GM21526 (cell line): ENCODE data around the gene ZCCHC14.
"Not testable (repeated sequence)": the region's sequence is repeated elsewhere in the genome, so short reads cannot be mapped to it uniquely, and the experiment has no call there.

Experiments used
- ATAC-seq: cut with Tn5 transposase; IDR thresholded peaks from one replicate; pipeline ENCODE4 v1.9.1; 2021; ENCODE audit warnings: moderate library complexity; ENCODE audit not compliant: unreplicated experiment, low FRiP score

Gene ZCCHC14

DNA sequence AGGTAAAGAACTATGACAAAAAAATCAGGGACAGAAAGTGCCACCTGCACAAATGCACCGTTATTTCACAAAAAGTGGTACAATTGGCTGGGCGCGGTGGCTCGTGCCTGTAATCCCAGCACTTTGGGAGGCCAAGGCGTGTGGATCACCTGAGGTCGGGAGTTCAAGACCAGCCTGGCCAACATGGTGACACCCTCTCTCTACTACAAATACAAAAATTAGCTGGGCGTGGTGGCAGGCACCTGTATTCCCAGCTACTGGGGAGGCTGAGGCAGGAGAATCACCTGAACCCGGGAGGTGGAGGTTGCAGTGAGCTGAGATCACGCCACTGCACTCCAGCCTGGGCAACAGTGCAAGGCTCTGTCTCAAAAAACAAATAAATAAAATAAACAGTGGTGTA lies 102.9 kb downstream of the ZCCHC14 start:
- not testable (repeated sequence) for ATAC-seq

DNA sequence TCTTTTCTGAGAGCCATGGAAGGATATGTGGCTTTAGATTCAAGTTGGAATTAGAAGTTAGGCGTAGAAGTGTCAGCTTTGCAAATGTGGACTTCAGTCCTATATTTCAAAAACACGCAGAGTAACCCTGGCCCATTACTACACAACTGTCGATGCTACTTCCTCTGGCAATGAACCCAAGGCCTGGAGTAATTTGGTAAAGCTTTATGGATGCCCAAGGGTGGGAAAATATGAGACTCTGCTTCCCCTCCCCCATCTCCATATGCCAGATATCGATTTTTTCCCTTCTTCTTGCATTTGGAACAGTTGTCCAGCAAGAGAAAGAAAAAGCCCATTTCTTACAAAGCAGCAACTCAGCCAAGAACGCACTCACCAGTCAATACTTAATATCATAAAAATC lies 103.6 kb downstream of the ZCCHC14 start:
- no peak for ATAC-seq

DNA sequence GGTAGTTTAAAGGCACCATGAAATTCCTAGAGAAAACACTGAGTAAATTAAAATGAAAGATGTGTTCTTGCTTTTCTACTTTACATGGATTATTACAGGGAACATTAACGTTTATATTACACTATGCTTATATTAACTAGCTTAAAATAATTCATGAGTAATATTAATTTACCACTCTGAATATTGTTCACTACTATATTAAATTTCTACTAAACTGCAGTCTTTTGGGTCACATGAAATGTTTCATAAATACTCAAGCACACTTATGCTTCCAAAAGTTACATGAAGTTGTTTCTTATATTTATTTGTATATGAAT lies 104.0 kb downstream of the ZCCHC14 start:
- ATAC-seq, result no peak

DNA sequence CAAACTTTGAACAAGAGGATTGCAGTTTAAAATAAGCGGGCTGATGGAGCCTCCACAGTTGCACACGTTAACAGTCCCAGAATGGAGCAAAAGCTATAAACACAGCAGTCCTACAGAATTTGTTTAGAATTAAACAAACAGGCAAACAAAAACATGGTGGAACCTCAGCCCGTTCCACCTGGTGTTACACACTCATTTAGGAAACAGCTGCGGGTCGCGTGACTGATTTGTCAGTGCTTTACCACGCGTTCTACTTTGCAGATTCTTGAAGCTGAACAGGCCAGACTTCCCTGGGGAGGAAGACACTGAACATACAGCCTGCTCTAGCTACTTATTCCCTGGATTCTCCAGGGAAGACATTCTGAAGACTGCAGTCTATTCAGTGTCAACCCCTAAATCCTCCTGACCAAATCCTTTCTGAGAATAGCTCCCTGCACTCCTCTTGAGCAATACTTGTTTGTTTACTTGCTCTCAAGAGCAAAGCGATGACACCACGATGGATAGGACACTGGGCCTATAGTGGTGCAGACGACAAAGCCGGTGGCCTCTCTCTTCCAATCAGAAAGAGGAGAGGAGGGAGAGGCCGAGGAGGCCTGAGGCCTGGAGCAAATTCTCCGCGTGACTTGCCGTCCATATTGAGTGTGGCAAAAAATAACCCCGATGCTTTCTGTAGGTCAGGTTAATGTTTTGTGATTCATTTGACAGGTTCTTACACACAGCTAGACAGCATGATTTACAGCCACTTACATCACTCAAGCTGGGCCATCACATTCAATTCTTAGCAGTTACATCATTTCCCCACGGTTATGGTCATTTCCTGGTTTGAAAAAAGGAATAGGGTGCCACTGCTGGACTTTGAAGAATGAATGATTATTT lies 104.6 kb downstream of the ZCCHC14 start:
- ATAC-seq, result peak; percentile 45

DNA sequence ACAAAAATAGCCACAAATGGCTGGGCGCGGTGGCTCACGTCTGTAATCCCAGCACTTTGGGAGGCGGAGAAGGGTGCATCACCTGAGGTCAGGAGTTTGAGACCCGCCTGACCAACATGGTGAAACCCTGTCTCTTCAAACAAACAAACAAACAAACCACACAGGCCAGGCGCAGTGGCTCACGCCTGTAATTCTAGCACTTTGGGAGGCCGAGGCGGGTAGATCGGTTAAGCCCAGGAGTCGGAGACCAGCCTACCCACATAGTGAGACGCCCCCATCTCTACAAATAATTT lies 108.0 kb downstream of the ZCCHC14 start:
- not testable (repeated sequence) for ATAC-seq

DNA sequence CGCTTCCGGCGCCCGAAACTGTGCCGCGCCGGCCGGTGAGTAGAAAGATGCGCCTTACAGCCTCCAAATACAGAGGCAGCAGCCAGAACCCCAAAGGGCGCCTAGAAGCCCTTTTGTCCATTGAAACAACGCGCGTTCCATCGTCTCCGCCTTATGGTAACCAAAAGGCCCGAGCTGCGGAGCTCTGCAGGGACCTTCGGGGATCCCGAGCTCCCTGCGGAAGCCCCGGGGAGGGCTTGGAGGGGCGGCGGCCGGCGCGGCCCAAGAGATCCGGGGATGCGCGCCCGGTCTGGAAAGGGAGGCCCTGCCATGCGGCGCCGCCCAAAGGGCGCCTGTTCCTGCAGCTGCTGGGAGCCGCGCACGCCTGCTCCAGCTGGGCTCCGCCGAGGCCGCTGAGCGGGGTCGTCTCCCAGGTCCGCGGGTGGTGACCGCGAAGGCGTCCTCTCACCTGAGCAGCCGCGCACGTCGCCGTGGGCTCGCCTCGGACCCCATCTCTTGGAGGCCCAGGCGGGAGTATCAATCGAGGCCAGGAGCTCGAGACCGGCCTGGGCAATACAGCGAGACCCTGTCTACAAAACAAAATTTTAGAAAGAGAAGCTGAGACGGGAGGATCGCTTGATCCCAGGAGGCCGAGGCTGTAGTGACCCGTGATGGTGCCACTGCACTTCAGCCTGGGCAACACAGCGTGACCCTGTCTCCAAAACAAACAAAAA lies 108.5 kb downstream of the ZCCHC14 start:
- peak; percentile 24 for ATAC-seq

DNA sequence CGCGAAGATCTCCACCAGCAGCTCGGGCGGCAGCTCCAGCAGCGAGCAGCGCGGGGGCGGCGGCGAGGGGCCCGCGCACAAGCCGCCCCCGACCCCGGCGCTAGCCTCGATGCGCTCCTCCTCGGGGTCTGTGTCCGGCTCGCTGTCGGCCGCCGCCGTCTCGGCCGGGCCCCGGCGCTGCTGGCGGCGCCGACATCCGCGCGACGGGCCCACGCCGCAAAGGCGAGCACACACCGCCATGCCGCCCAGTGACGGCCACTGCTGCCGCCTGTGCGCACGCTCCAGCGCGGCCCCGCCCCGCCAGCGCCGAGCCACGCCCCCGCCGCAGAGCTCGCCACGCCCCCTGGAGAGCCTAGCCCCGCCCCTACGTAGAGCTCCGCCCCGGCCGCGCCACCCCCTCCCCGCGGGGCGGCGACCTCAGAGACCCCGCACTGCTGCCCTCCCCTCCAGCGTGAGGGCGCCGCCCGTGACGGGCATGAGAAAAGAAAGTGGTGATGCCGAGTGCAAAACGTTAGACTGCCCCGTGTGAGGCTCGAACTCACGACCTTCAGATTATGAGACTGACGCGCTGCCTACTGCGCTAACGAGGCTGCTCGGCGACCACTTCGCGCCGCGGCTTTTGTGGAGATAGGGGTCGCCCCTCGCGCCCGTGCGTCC lies 109.2 kb downstream of the ZCCHC14 start, which contains the start of gene FBXO31:
TSS of gene FBXO31 (minus strand) at position 272 of the 657 bp plus-strand sequence. CDS start at position 240, 32 bp downstream.
- peak; percentile 38 for ATAC-seq

DNA sequence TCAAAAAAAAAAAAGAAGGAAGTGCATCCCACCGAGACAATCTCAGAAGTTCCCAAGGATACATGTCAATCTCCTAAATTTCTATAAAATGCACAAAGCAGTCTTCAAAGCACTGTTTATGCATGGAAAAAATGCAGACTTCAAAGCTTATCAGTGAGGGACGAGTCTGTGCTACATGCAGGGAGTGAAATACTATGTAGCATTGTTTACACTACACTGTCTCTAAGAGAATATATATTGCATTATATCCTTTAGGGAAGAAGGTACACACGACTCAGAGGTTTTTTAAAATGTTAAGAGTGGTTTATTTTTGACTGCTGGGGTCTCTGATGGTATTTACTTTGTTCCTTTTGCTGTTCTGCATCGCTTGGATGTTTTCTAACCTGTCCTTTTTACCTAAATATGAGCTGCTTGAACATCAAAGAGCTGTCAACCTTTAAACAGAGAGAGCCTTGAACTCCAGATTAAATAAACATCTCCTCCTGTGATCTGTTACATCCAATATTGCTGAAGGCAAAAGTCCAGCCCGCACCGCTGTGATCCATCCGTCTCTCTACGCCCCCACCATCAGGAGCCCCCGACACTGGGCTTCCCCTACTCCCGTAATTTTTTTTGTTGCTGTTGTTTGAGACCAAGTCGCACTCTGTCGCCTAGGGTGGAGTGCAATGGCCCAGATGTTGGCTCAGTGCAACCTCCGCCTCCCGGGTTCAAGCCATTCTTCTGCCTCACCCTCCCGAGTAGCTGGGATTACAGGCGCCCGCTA lies 110.6 kb downstream of the ZCCHC14 start:
- no peak for ATAC-seq

DNA sequence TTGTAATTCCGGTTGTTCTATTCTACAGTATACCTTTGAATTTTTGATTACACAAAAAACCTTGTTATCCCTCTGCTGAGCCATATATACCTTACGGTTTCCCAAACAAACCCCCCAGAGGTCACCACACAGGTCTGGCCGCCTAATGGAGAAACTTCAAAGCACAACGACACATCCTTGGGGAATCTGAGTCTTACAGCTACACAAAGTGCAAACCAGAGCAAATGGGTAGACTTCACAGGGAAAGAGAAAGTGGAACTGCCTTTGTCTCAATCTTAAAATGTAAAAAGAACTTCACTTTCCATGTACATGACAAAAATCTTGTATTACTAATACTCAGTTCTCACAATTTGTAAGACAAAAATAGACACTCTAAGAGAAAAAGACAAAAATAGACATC lies 111.9 kb downstream of the ZCCHC14 start:
- no peak for ATAC-seq

DNA sequence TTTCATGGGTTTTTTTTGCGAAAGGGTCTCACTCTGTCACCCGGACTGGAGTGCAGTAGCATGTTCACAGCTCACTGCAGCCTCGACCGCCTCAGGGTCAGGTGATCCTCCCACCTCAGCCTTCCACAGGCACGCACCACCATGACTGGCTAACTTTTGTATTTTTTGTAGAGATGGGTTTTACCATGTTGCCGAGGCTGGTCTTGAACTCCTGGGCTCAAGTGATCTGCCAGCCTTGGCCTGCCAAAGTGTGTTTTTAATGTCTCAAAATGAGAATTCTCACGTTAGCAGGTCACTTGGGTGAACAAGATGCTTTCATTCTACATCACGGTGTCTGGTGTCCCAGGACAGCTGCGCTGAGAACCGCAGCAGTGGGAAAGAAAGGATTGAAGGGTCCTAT lies 112.4 kb downstream of the ZCCHC14 start:
- ATAC-seq, result no peak

DNA sequence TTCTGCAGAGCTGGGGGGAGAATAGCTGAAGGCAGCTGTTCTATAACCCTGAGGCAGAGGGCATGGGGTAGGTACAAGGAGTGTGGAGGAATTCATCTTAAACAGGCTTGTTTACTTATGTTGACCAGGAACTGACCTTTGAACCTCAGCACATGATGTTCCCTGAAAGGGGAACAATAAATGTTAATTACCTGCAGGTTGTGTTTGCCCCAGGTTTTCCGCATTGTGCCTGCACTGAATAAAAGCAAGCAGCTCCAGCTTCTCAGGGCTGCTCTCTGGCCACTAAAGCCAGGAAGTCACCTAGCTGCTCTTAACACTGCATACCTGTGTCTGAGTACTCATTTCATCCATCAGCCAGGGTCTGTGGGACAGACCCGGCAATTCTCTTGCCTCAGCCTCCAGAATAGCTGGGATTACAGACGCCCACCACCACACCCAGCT lies 113.5 kb downstream of the ZCCHC14 start:
- not testable (repeated sequence) for ATAC-seq

DNA sequence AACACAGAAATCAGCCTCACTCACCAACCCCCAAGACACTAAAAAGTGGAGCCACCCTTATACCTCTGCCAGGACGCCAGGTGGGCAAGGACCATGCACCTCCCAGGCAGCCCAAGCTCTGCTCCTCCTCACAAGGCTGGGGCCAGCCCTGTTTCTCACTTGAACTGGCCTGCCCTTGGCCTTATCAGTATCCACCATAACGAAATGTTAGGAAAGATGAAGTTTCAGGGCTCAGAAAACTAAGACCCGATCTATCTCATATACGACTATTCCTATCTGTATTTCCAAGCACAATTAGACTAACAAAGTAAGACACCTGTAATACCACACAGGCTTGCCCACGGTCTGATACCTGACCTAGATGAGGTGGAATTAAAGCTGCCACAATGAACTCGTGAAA lies 116.2 kb downstream of the ZCCHC14 start:
- no peak for ATAC-seq

DNA sequence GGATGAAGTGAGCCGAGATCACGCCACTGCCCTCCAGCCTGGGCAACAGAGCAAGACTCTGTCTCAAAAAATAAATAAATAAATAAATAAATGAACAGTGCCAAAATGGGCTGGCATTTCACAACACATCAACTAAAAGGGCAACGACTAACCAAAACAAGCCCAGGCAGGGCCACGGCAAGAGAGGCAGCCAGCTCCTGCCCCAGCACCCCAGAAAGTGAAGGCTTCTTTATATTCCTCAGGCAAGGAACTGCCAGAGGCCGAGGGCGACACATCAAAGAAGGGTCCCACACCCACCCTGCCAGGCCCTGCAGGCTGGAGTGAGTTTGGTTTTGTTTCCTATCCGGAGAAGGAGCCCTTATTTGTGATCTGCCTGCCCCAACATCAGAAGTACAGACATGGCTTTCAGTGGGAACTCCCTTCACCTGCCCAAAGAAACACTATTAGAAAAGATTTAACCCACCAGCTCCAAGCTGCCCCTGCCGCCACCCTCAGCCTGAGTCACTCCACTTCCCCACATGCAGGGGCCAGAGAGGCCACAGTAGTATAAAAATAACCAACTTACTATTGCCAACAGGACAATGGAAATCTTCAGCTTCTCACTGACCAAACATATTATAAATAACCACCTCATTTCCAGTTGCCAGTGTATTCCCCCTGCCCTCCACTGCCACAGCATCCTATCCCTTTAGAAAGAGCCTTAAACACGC lies 117.2 kb downstream of the ZCCHC14 start:
- no peak for ATAC-seq

DNA sequence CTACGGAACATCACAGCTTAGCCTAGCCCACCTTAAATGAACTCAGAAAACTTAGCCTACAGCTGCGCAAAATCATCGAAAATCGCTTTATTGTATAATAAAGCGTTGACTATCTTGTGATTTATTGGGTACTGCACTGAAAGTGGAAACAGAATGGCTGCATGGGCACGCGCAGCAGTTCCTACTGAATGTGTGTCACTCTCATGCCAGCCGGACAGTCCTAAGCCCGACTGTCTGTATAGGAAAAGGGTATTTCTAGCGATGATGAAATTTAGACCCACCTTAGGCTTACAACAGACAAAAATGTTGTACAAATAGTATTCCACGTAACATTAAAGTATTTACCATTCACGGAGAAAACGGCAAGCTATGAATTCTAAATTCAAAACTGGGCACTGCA lies 118.5 kb downstream of the ZCCHC14 start:
- ATAC-seq, result no peak

DNA sequence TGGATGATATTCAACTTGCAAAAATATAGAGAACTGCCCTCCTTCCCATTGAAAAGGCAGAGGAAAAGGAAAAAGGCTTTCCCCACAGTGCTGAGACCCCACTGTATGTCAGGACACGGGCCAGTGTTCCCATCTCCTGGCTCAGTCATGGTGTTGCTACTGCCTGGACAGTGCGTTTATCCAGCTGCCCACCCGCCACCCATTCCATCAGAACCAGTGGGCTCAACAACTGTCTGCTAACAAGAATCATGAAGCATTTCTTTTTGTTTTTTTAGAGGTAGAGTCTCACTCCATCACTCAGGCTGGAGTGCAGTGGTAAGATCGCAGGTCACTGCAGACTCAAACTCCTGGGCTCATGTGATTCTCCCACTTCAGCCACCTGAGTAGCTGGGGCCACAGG lies 120.5 kb downstream of the ZCCHC14 start:
- no peak for ATAC-seq

DNA sequence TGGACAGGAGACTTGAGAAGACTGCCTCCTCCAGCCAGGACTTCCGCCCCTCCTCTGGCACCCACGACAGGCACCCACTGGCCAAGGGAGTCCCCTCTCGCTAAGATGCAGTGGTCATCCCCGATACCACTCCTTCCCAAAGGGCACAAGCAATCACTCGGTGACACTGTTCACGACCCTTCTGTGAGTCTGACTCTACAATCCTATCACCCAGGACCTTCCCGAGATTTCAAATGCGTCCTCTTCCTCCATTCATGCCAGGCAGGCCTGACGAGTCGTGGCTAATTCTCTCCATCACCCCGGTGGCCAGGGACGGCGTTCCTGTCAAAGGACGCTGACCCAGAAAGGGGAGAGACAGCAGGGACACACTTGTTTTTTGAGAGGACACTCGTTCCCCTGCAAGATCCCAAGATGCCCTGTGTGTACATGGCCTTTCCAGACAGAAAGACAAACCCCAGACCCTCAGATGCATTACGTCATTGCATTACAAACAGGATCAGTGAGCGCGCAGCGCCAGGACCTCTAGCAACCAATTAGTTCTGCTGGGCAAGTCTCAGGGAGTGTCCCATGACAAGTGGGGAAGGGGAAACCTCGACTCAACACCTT lies 121.5 kb downstream of the ZCCHC14 start:
- ATAC-seq, result no peak

DNA sequence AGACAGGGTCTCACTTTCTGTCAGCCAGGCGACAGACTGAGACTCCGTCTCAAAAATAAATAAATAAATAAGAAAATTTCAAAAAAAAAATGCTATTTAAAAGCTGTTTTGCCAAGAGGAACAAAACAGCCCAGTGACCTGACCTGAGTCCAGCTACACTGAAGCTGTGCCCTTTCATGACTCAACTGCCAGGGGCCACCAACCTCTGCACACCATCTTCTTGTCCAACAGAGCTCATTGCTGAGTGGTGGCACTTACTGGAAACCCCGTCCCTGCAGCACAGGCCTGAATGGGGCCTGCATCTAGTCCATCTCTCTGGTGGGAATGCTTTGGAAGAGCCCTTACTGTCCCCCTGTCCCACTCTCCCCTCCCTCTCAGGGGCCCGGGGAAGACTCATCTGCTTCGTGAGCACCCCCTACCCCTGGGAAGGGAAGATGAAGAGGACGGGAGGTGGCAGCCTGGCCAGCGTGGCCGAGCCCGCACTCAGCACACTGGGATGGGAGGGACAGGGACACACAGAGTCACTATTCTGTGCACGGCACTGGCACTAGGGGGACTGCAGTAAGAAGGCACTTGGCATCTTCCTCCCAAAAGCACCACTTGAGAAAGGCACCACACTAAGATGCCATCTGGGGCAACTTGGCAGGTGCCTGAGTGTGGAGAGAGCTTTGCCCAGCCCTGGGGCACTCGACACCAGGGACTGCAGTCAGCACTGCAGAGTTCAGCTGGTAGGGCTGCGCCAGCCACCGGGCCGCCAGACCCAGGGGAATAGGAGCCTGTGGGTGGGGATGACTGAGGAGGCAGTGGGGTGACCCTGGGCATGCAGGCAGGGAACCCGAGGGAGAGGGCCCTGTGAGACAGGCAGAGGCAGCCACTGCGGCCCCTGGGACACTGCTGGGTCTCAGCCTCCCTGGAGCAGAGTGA lies 122.8 kb downstream of the ZCCHC14 start:
- no peak for ATAC-seq

DNA sequence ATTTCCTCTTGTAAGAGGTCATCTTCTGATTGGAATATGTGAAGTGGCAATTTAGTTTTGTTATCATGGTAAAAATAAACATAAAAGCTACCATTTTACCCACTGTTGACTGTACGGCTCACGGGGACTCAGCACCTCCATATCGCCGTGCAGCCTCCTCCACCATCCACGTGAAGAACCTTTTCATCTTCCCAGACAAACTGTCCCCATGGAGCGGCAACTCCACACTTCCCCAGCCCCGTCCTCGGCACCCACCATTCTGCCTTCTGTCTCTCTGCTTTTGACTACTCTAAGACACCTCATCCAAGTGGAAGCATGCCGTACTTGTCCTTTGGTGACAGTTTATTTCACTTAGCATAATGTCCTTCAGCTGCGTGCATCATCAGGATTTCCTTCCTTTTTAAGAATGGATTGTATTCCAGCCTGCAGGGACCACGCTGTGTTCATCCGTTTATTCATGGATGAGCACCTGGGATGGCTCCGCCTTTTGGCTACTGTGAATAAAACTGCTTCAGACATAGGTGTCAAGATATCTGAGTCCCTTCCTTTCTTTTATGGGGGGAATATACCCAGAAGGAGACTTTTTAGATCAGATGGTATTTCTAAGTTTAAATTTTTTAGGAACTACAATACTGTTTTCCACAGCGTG lies 123.6 kb downstream of the ZCCHC14 start:
- no peak for ATAC-seq
